HEK293 (cell line): ENCODE measurements around the gene SLC25A38.

Experiments
- CTCF ChIA-PET: fragments of 350-600 bp; formaldehyde crosslinking; extraction: SDS; loops from one replicate; lab custom pipeline; 2021; ENCODE audit warnings: antibody characterized with exemption; lab: Yijun Ruan, JAX
- POLR2A ChIA-PET: fragments of 300-600 bp; formaldehyde crosslinking; extraction: SDS; loops from one replicate; lab custom pipeline; 2020; ENCODE audit warnings: antibody characterized with exemption, inconsistent platforms; lab: Yijun Ruan, JAX
- H3K27ac ChIP-seq: fragments of 200-500 bp; sonication (Bioruptor generic); 2 replicates; pipeline ENCODE4 v1.5.1; 2014; ENCODE audit warnings: low read depth, low read length, control low read depth, inconsistent platforms; ENCODE audit errors: extremely low read depth
- H3K36me3 ChIP-seq, 2 experiments: fragments of 200-500 bp in 1 of 2; sonication (Bioruptor generic) in 1 of 2; 1 replicate in 1 of 2; 2 replicates in 1 of 2; pipeline ENCODE4 v1.5.1; 2014 to 2017; ENCODE audit warnings: inconsistent platforms in 2 of 2, low read length in 2 of 2; ENCODE audit not compliant: control insufficient read depth in 2 of 2, insufficient read depth in 1 of 2
- H3K4me1 ChIP-seq: fragments of 200-500 bp; sonication (Bioruptor generic); 2 replicates; pipeline ENCODE4 v1.5.1; 2014; ENCODE audit warnings: mild to moderate bottlenecking, low read length, inconsistent platforms; ENCODE audit not compliant: control insufficient read depth, insufficient read depth
- H3K4me3 ChIP-seq: 2 replicates; pipeline ENCODE4 v1.5.1; 2011; ENCODE audit warnings: low read depth, mild to moderate bottlenecking, control low read depth, low read length, moderate library complexity
- H3K9me3 ChIP-seq: fragments of 200-500 bp; sonication (Bioruptor generic); 2 replicates; pipeline ENCODE4 v1.5.1; 2014; ENCODE audit warnings: low read depth, low read length, inconsistent platforms; ENCODE audit not compliant: control insufficient read depth, insufficient read depth
- KLF1 ChIP-seq: fragments of 450-650 bp; formaldehyde crosslinking; IDR thresholded peaks from 2 replicates; pipeline ENCODE4 v1.5.1; 2016; ENCODE audit warnings: missing biosample characterization, missing genetic modification characterization
- KLF10 ChIP-seq: fragments of 450-650 bp; IDR thresholded peaks from 2 replicates; pipeline ENCODE4 v1.5.1; 2018; ENCODE audit warnings: missing biosample characterization, mild to moderate bottlenecking, missing genetic modification characterization
- MEIS1 ChIP-seq: sonication (generic); formaldehyde crosslinking; IDR thresholded peaks from 2 replicates; pipeline ENCODE4 v1.8.1; 2022; ENCODE audit warnings: missing genetic modification reagents, mild to moderate bottlenecking, borderline replicate concordance
- MZF1 ChIP-seq: fragments of 450-650 bp; formaldehyde crosslinking; IDR thresholded peaks from 2 replicates; pipeline ENCODE4 v1.5.1; 2017; ENCODE audit warnings: missing biosample characterization, missing genetic modification characterization, borderline replicate concordance
- SP2 ChIP-seq: fragments of 450-650 bp; formaldehyde crosslinking; IDR thresholded peaks from 2 replicates; pipeline ENCODE4 v1.5.1; 2016; ENCODE audit warnings: missing biosample characterization, missing genetic modification characterization
- TCF7L2 ChIP-seq: IDR thresholded peaks from 2 replicates; pipeline ENCODE4 v1.6.1; 2011; ENCODE audit warnings: low read depth, mild to moderate bottlenecking, inconsistent platforms, low read length, moderate library complexity, borderline replicate concordance
- ZNF202 ChIP-seq: fragments of 450-650 bp; formaldehyde crosslinking; IDR thresholded peaks from 2 replicates; pipeline ENCODE4 v1.5.1; 2016; ENCODE audit warnings: missing biosample characterization, missing genetic modification characterization, borderline replicate concordance
- ZNF449 ChIP-seq: fragments of 450-650 bp; formaldehyde crosslinking; IDR thresholded peaks from 2 replicates; pipeline ENCODE4 v1.5.1; 2017; ENCODE audit warnings: missing biosample characterization, mild to moderate bottlenecking, missing genetic modification characterization, moderate library complexity
- ZNF473 ChIP-seq: fragments of 450-650 bp; formaldehyde crosslinking; IDR thresholded peaks from 2 replicates; pipeline ENCODE4 v1.5.1; 2017; ENCODE audit warnings: missing biosample characterization, missing genetic modification characterization
- ZNF639 ChIP-seq: fragments of 450-650 bp; formaldehyde crosslinking; IDR thresholded peaks from 2 replicates; pipeline ENCODE4 v1.5.1; 2016; ENCODE audit warnings: missing biosample characterization, missing genetic modification characterization
- ZNF670 ChIP-seq: fragments of 450-650 bp; formaldehyde crosslinking; IDR thresholded peaks from 2 replicates; pipeline ENCODE4 v1.5.1; 2016; ENCODE audit warnings: missing biosample characterization, missing genetic modification characterization, low read depth
- ZNF692 ChIP-seq: fragments of 450-650 bp; formaldehyde crosslinking; IDR thresholded peaks from 2 replicates; pipeline ENCODE4 v1.5.1; 2016; ENCODE audit warnings: missing biosample characterization, missing genetic modification characterization
- ZSCAN16 ChIP-seq: fragments of 450-650 bp; formaldehyde crosslinking; IDR thresholded peaks from 2 replicates; pipeline ENCODE4 v1.5.1; 2016; ENCODE audit warnings: missing biosample characterization, missing genetic modification characterization
- TF ChIP-seq, protein P1 (sequence below): fragments of 450-650 bp; formaldehyde crosslinking; IDR thresholded peaks from 2 replicates; pipeline ENCODE4 v1.5.1; 2016; ENCODE audit warnings: missing biosample characterization, missing genetic modification characterization
- TF ChIP-seq, protein P2 (sequence below): fragments of 450-650 bp; formaldehyde crosslinking; IDR thresholded peaks from 2 replicates; pipeline ENCODE4 v1.5.1; 2016; ENCODE audit warnings: missing biosample characterization, missing genetic modification characterization
- TF ChIP-seq, protein P3 (sequence below): fragments of 450-650 bp; formaldehyde crosslinking; IDR thresholded peaks from 2 replicates; pipeline ENCODE4 v1.5.1; 2016; ENCODE audit warnings: missing biosample characterization, missing genetic modification characterization
- TF ChIP-seq, protein P4 (sequence below): fragments of 450-650 bp; formaldehyde crosslinking; IDR thresholded peaks from 2 replicates; pipeline ENCODE4 v1.5.1; 2017; ENCODE audit warnings: missing biosample characterization, missing genetic modification characterization

Gene SLC25A38

GRCh38 chr3:39412668-39413260 lies 29.6 kb downstream of the SLC25A38 start:
- ChIA-PET POLR2A (no interaction called here), CTCF (interaction anchor here (1.1 kb wide), 1 partner anchor 35 kb away, joined by 4 read pairs; no protein-coding TSS in a partner anchor)
- TF ChIP-seq, protein P1, sequence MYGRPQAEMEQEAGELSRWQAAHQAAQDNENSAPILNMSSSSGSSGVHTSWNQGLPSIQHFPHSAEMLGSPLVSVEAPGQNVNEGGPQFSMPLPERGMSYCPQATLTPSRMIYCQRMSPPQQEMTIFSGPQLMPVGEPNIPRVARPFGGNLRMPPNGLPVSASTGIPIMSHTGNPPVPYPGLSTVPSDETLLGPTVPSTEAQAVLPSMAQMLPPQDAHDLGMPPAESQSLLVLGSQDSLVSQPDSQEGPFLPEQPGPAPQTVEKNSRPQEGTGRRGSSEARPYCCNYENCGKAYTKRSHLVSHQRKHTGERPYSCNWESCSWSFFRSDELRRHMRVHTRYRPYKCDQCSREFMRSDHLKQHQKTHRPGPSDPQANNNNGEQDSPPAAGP (tag by site-specific recombination) = no peak
- TF ChIP-seq, protein P2, sequence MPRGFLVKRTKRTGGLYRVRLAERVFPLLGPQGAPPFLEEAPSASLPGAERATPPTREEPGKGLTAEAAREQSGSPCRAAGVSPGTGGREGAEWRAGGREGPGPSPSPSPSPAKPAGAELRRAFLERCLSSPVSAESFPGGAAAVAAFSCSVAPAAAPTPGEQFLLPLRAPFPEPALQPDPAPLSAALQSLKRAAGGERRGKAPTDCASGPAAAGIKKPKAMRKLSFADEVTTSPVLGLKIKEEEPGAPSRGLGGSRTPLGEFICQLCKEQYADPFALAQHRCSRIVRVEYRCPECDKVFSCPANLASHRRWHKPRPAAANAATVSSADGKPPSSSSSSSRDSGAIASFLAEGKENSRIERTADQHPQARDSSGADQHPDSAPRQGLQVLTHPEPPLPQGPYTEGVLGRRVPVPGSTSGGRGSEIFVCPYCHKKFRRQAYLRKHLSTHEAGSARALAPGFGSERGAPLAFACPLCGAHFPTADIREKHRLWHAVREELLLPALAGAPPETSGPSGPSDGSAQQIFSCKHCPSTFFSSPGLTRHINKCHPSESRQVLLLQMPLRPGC (tag by site-specific recombination) = no peak
- TF ChIP-seq ZNF473 (no peak), MEIS1 (CRISPR knock-in tag) (no peak), ZSCAN16 (no peak), MZF1 (tag by site-specific recombination) (no peak), ZNF670 (tag by site-specific recombination) (no peak), KLF1 (tag by site-specific recombination) (no peak), KLF10 (tag by site-specific recombination) (no peak), ZNF202 (no peak), ZNF639 (no peak), ZNF692 (tag by site-specific recombination) (no peak), SP2 (tag by site-specific recombination) (no peak), ZNF449 (tag by site-specific recombination) (no peak), TCF7L2 (no peak)
- TF ChIP-seq, protein P3, sequence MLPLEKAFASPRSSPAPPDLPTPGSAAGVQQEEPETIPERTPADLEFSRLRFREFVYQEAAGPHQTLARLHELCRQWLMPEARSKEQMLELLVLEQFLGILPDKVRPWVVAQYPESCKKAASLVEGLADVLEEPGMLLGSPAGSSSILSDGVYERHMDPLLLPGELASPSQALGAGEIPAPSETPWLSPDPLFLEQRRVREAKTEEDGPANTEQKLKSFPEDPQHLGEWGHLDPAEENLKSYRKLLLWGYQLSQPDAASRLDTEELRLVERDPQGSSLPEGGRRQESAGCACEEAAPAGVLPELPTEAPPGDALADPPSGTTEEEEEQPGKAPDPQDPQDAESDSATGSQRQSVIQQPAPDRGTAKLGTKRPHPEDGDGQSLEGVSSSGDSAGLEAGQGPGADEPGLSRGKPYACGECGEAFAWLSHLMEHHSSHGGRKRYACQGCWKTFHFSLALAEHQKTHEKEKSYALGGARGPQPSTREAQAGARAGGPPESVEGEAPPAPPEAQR (tag by site-specific recombination) = no peak
- TF ChIP-seq, protein P4, sequence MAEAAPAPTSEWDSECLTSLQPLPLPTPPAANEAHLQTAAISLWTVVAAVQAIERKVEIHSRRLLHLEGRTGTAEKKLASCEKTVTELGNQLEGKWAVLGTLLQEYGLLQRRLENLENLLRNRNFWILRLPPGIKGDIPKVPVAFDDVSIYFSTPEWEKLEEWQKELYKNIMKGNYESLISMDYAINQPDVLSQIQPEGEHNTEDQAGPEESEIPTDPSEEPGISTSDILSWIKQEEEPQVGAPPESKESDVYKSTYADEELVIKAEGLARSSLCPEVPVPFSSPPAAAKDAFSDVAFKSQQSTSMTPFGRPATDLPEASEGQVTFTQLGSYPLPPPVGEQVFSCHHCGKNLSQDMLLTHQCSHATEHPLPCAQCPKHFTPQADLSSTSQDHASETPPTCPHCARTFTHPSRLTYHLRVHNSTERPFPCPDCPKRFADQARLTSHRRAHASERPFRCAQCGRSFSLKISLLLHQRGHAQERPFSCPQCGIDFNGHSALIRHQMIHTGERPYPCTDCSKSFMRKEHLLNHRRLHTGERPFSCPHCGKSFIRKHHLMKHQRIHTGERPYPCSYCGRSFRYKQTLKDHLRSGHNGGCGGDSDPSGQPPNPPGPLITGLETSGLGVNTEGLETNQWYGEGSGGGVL (tag by site-specific recombination) = no peak
- H3K4me3 ChIP-seq = no peak overlapping the region
- no peaks in the 10 kb centered on the region for H3K9me3 ChIP-seq
- peaks cover 17 to 69% of the 10 kb centered on the region in 2 experiments for H3K36me3 ChIP-seq
- no peak overlapping the region for H3K27ac ChIP-seq
- H3K4me1 ChIP-seq = no peaks in the 10 kb centered on the region
